ENCODE data around the gene ZFYVE19. TPM values are rescaled to one million over a fixed set of nuclear protein-coding genes. Genes with fewer than 3 reads are reported as not detected.

The ZFYVE19 gene
- 10 to 100 TPM; 13.5 to 29.5 (median 21.1) TPM for total RNA-seq

- TF ChIP-seq CTCF (IDR thresholded peaks at IDR 0.05), result no peak
- peak; percentile 81 for DNase-seq (ENCODE audit: low spot score)
- ATAC-seq (ENCODE audit: low FRiP score), result peak; percentile 100
Measured at GRCh38 chr15:40807028-40807887, at the start of gene ZFYVE19, which contains the start of gene DNAJC17. Gene ZFYVE19, plus strand, starts transcription at chr15:40807089. Its CDS starts 501 bp downstream, at chr15:40807590. Gene DNAJC17, minus strand, starts transcription at chr15:40807473. Its CDS starts 27 bp downstream, at chr15:40807446.

GRCh38 chr15:40759961-40760360 is 46.9 kb upstream of the ZFYVE19 start:
- no peak for TF ChIP-seq CTCF (IDR thresholded peaks at IDR 0.05)
- ATAC-seq (ENCODE audit: low FRiP score) (no peak), DNase-seq (ENCODE audit: low spot score) (no peak)

GRCh38 chr15:40762919-40763800 is 43.7 kb upstream of the ZFYVE19 start:
- peak; percentile 76 for DNase-seq (ENCODE audit: low spot score)

GRCh38 chr15:40763801-40764628 is 42.9 kb upstream of the ZFYVE19 start, which contains the start of gene GCHFR:
Gene GCHFR, plus strand, starts transcription at chr15:40764068. Its CDS starts 113 bp downstream, at chr15:40764181.
- TF ChIP-seq CTCF (IDR thresholded peaks at IDR 0.05), result no peak
- peak; percentile 38 for DNase-seq (ENCODE audit: low spot score)
- ATAC-seq (ENCODE audit: low FRiP score), result peak; percentile 63

More at GRCh38 chr15:40762919-40763800, 43.7 kb upstream of the ZFYVE19 start:
- no peak for TF ChIP-seq CTCF (IDR thresholded peaks at IDR 0.05)
- ATAC-seq (ENCODE audit: low FRiP score), result peak; percentile 42

GRCh38 chr15:40764629-40765103 is 42.2 kb upstream of the ZFYVE19 start:
- no peak for DNase-seq (ENCODE audit: low spot score)
- ATAC-seq (ENCODE audit: low FRiP score), result no peak
- no peak for TF ChIP-seq CTCF (IDR thresholded peaks at IDR 0.05)

- DNase-seq (ENCODE audit: low spot score) (no peak), ATAC-seq (ENCODE audit: low FRiP score) (no peak)
- TF ChIP-seq CTCF (IDR thresholded peaks at IDR 0.05), result no peak
Measured at GRCh38 chr15:40766194-40766815, 40.6 kb upstream of the ZFYVE19 start.
